Measurements from ENCODE around the gene PRR5L.

- TF ChIP-seq CTCF (conservative IDR thresholded peaks at IDR 0.05; ENCODE audit: low read depth in 2 of 2) (peak; percentile 70 to 78), POLR2AphosphoS5 (IDR thresholded peaks at IDR 0.05; ENCODE audit: low read depth) (peak; percentile 92), EZH2 (IDR thresholded peaks at IDR 0.05; ENCODE audit: low read depth, unreplicated experiment) (no peak), REST (IDR thresholded peaks at IDR 0.05; ENCODE audit: unreplicated experiment) (no peak), ETS1 (IDR thresholded peaks at IDR 0.05) (peak; percentile 36; the same call in 1 of the 2 replicates), JUNB (IDR thresholded peaks at IDR 0.05; ENCODE audit: unreplicated experiment) (no peak), STAT1 (IDR thresholded peaks at IDR 0.05; ENCODE audit: unreplicated experiment) (no peak), EZH2phosphoT487 (IDR thresholded peaks at IDR 0.05; ENCODE audit: unreplicated experiment) (no peak), ZNF114 (CRISPR knock-in tag; IDR thresholded peaks at IDR 0.05) (no peak), CREB1 (CRISPR knock-in tag; IDR thresholded peaks at IDR 0.05; ENCODE audit: low read depth) (peak; percentile 49; the same call in 1 of the 2 replicates)
Observed at GRCh38 chr11:36509694-36510593, 213.9 kb downstream of the PRR5L start, which contains the start of gene TRAF6.

All from GM23338 (cell line).